HCT116 (cell line): Measurements from ENCODE around the gene CSRP1.

Source experiments
- EZH2phosphoT487 ChIP-seq: fragments of 200-600 bp; IDR thresholded peaks from 2 replicates; pipeline ENCODE4 v1.6.1; 2018; ENCODE audit warnings: antibody characterized with exemption, borderline replicate concordance
- POLR2A ChIP-seq: IDR thresholded peaks from 2 replicates; pipeline ENCODE4 v1.7.0; 2011; ENCODE audit warnings: borderline replicate concordance; ENCODE audit not compliant: insufficient read depth, insufficient read length; ENCODE audit errors: extremely low read depth
- POLR2AphosphoS5 ChIP-seq: IDR thresholded peaks from 2 replicates; pipeline ENCODE4 v1.6.1; 2011; ENCODE audit warnings: mild to moderate bottlenecking, low read depth, low read length, moderate library complexity
- TCF7L2 ChIP-seq: IDR thresholded peaks from 2 replicates; pipeline ENCODE4 v1.7.0; 2011; ENCODE audit warnings: borderline replicate concordance, inconsistent platforms; ENCODE audit not compliant: insufficient read depth, insufficient read length; ENCODE audit errors: extremely low read depth
- YY1 ChIP-seq: IDR thresholded peaks from 2 replicates; pipeline ENCODE4 v1.6.1; 2011; ENCODE audit warnings: low read length, low read depth, moderate library complexity, mild to moderate bottlenecking; ENCODE audit not compliant: insufficient replicate concordance; ENCODE audit errors: extremely low read depth

GRCh38 chr1:201500670-201501120, 6.2 kb downstream of the CSRP1 start:
- TF ChIP-seq YY1 (no peak), EZH2phosphoT487 (no peak), TCF7L2 (no peak), POLR2AphosphoS5 (no peak), POLR2A (no peak)
